HL-60 (cell line): ENCODE measurements around the gene PCDHA12.

Source experiments
- CTCF ChIP-seq: IDR thresholded peaks from one replicate; pipeline ENCODE4 v1.5.1; 2011; ENCODE audit warnings: low read length, control low read depth, inconsistent platforms; ENCODE audit not compliant: insufficient read depth
- POLR2AphosphoS5 ChIP-seq: IDR thresholded peaks from 2 replicates; pipeline ENCODE4 v1.6.1; 2012; ENCODE audit warnings: low read depth

DNA sequence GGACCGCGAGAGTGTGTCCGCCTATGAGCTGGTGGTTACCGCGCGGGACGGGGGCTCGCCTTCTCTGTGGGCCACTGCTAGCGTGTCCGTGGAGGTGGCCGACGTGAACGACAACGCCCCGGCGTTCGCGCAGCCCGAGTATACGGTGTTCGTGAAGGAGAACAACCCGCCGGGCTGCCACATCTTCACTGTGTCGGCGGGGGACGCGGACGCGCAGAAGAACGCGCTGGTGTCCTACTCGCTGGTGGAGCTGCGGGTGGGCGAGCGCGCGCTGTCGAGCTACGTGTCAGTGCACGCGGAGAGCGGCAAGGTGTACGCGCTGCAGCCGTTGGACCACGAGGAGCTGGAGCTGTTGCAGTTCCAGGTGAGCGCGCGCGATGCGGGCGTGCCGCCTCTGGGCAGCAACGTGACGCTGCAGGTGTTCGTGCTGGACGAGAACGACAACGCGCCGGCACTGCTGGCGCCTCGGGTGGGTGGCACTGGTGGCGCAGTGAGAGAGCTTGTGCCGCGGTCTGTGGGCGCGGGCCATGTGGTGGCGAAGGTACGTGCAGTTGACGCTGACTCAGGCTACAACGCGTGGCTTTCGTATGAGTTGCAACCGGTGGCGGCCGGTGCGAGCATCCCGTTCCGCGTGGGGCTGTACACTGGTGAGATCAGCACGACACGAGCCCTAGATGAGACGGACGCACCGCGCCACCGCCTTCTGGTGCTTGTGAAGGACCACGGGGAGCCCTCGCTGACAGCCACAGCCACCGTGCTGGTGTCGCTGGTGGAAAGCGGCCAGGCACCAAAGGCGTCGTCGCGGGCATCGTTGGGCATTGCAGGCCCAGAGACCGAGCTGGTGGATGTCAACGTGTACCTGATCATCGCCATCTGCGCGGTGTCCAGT is 39.2 kb upstream of the PCDHA12 start:
- TF ChIP-seq CTCF (no peak), POLR2AphosphoS5 (no peak)
